IMR-90 (cell line): ENCODE results near the gene FAM193A. TPM values are rescaled to one million over a fixed set of nuclear protein-coding genes. Genes with fewer than 3 reads are reported as not detected.

Experiments
- ATAC-seq: fragments of 200-7000 bp; cut with Tn5 transposase; 2 replicates; pipeline ENCODE4 v1.9.1; 2020; ENCODE audit warnings: low read depth, mild to moderate bottlenecking, moderate library complexity
- BruUV-seq: library from RNA; stranded (reverse); fragments of 400-500 nt; replicated peaks from 2 replicates; lab custom pipeline; 2021; lab: Mats Ljungman, UMichigan
- CTCF ChIA-PET: fragments of 300-600 bp; formaldehyde crosslinking; extraction: SDS; loops from one replicate; lab custom pipeline; 2021; ENCODE audit warnings: antibody characterized with exemption; lab: Yijun Ruan, JAX
- POLR2A ChIA-PET: fragments of 300-600 bp; sonication (Branson Sonifier 250); formaldehyde crosslinking; loops from one replicate; lab custom pipeline; 2022; ENCODE audit warnings: antibody characterized with exemption; ENCODE audit not compliant: unreplicated experiment; lab: Charles Lee
- DNase-seq: peaks from one replicate; pipeline ENCODE4 v3.0.0; 2013
- H2AFZ ChIP-seq: replicated peaks from 2 replicates; pipeline ENCODE3; 2013; ENCODE audit warnings: low read length, mild to moderate bottlenecking; ENCODE audit not compliant: poor library complexity
- H2AK5ac ChIP-seq: 2 replicates; pipeline ENCODE4 v1.6.1; 2013; ENCODE audit warnings: low read depth, low read length, inconsistent platforms
- H2AK9ac ChIP-seq: replicated peaks from 2 replicates; pipeline ENCODE3; 2013; ENCODE audit warnings: mild to moderate bottlenecking, low read depth, low read length, moderate library complexity; ENCODE audit not compliant: poor library complexity
- H2BK120ac ChIP-seq: 2 replicates; pipeline ENCODE4 v1.6.1; 2013; ENCODE audit warnings: low read depth, low read length, inconsistent platforms
- H2BK15ac ChIP-seq: 3 replicates; pipeline ENCODE4 v1.6.1; 2013; ENCODE audit warnings: low read depth, low read length, inconsistent platforms
- H2BK20ac ChIP-seq: 2 replicates; pipeline ENCODE4 v1.6.1; 2013; ENCODE audit warnings: low read depth, mild to moderate bottlenecking, inconsistent platforms, low read length, moderate library complexity
- H2BK5ac ChIP-seq: 2 replicates; pipeline ENCODE4 v1.6.1; 2013; ENCODE audit warnings: mild to moderate bottlenecking, low read depth, low read length, inconsistent platforms; ENCODE audit not compliant: poor library complexity, severe bottlenecking
- H3K14ac ChIP-seq: replicated peaks from 2 replicates; pipeline ENCODE4 v1.6.1; 2013; ENCODE audit warnings: low read depth, low read length, inconsistent platforms
- H3K18ac ChIP-seq: 2 replicates; pipeline ENCODE4 v1.6.1; 2013; ENCODE audit warnings: low read depth, low read length, control low read depth
- H3K23ac ChIP-seq: 2 replicates; pipeline ENCODE4 v1.6.1; 2013; ENCODE audit warnings: low read depth, low read length, inconsistent platforms
- H3K27ac ChIP-seq: 2 replicates; pipeline ENCODE4 v1.5.1; 2013; ENCODE audit warnings: mild to moderate bottlenecking, control low read depth, low read length; ENCODE audit not compliant: insufficient read depth
- H3K27me3 ChIP-seq: 2 replicates; pipeline ENCODE4 v1.6.1; 2013; ENCODE audit warnings: low read length; ENCODE audit not compliant: control insufficient read depth, insufficient read depth
- H3K36me3 ChIP-seq: 2 replicates; pipeline ENCODE4 v1.6.1; 2013; ENCODE audit warnings: low read length, mixed read lengths; ENCODE audit not compliant: control insufficient read depth, insufficient read depth
- H3K4ac ChIP-seq: 2 replicates; pipeline ENCODE4 v1.6.1; 2013; ENCODE audit warnings: low read depth, low read length, inconsistent platforms
- H3K4me1 ChIP-seq: 2 replicates; pipeline ENCODE4 v1.6.1; 2013; ENCODE audit warnings: low read length, mixed read lengths; ENCODE audit not compliant: control insufficient read depth, insufficient read depth
- H3K4me2 ChIP-seq: 2 replicates; pipeline ENCODE4 v1.6.1; 2013; ENCODE audit warnings: low read depth, mild to moderate bottlenecking, control low read depth, low read length, moderate library complexity
- H3K4me3 ChIP-seq: 2 replicates; pipeline ENCODE4 v1.5.1; 2013; ENCODE audit warnings: low read depth, mild to moderate bottlenecking, control low read depth, low read length, moderate library complexity; ENCODE audit not compliant: insufficient read depth
- H3K56ac ChIP-seq: 2 replicates; pipeline ENCODE4 v1.6.1; 2013; ENCODE audit warnings: low read length, inconsistent platforms; ENCODE audit not compliant: insufficient read depth; ENCODE audit errors: extremely low read depth
- H3K79me1 ChIP-seq, 2 experiments: 2 replicates each; pipeline ENCODE4 v1.6.1; 2013; ENCODE audit warnings: low read length in 2 of 2, inconsistent platforms in 1 of 2, low read depth in 1 of 2
- H3K9ac ChIP-seq: 2 replicates; pipeline ENCODE4 v1.6.1; 2013; ENCODE audit warnings: low read depth, low read length, control low read depth
- H3K9me1 ChIP-seq: 2 replicates; pipeline ENCODE4 v1.6.1; 2013; ENCODE audit warnings: low read length, inconsistent platforms; ENCODE audit not compliant: insufficient read depth
- H3K9me3 ChIP-seq: 2 replicates; pipeline ENCODE4 v1.6.1; 2013; ENCODE audit warnings: low read length; ENCODE audit not compliant: control insufficient read depth, insufficient read depth
- H4K20me1 ChIP-seq: 2 replicates; pipeline ENCODE4 v1.6.1; 2013; ENCODE audit warnings: low read length, inconsistent platforms; ENCODE audit not compliant: insufficient read depth
- H4K5ac ChIP-seq: 2 replicates; pipeline ENCODE4 v1.6.1; 2013; ENCODE audit warnings: mild to moderate bottlenecking, low read depth, low read length, control low read depth
- H4K8ac ChIP-seq, 2 experiments: 2 replicates each; pipeline ENCODE4 v1.6.1; 2013; ENCODE audit warnings: low read depth in 2 of 2, low read length in 2 of 2, control low read depth in 1 of 2, inconsistent platforms in 1 of 2
- H4K91ac ChIP-seq: 2 replicates; pipeline ENCODE4 v1.6.1; 2013; ENCODE audit warnings: low read depth, low read length, inconsistent platforms; ENCODE audit not compliant: insufficient read depth
- USF2 ChIP-seq: fragments of 150-350 bp; IDR thresholded peaks from 2 replicates; pipeline ENCODE4 v1.6.1; 2017; ENCODE audit warnings: mild to moderate bottlenecking, antibody characterized with exemption, low read length, low read depth
- whole genome bisulfite sequencing, 2 experiments: methylation state at CpG; one replicate each; pipeline versions ENCODE4 v1.1.5 to v1.1.7; 2013; ENCODE audit warnings: missing lambda C conversion rate in 2 of 2; ENCODE audit not compliant: insufficient read length in 1 of 2; ENCODE audit errors: extremely low coverage in 2 of 2; 5-methylcytosine and 5-hydroxymethylcytosine counted together
- dilution Hi-C: fragments of 300-500 bp; cut with HindIII; formaldehyde crosslinking; loops from one replicate; pipeline ENCODE4 v1.14.3; 2018; ENCODE audit warnings: low sequenced_read_pairs; ENCODE audit not compliant: unreplicated experiment
- in situ Hi-C: fragments of 300-500 bp; cut with MboI; formaldehyde crosslinking; loops from 3 replicates; pipeline ENCODE4 v1.14.3; 2019; ENCODE audit warnings: low sequenced_read_pairs, inconsistent platforms, mixed read lengths
- intact Hi-C: fragments of 100-400 bp; cut with micrococcal nuclease; formaldehyde crosslinking; loops from 2 replicates; pipeline ENCODE4 v1.10.0; 2022
- polyA plus RNA-seq, 3 experiments: library from polyadenylated mRNA; depleted of rRNA; stranded (reverse); fragments of >200 nt; gene quantifications; 2 replicates each; pipeline ENCODE4 v1.2.3, GENCODE V29; 2012; ENCODE audit warnings: low replicate concordance in 1 of 3
- total RNA-seq: library from RNA; depleted of rRNA; stranded (reverse); fragments of >200 nt; gene quantifications from 2 replicates; pipeline ENCODE4 v1.2.3, GENCODE V29; 2012

The FAM193A gene
- total and polyA plus RNA-seq, 2 of the 4 experiments (the other 2 are of a cell fraction) = 6.8 to 11.0 TPM

GRCh38 chr4:2552806-2553205 is 16.4 kb downstream of the FAM193A start:
- ChIA-PET CTCF (no interaction called here), POLR2A (no interaction called here)
- Histone ChIP-seq H2BK120ac (no peak overlapping the region), H2BK15ac (no peak overlapping the region), H3K4me3 (no peak overlapping the region), H3K36me3 (no peaks in the 10 kb centered on the region), H2AFZ (no peak overlapping the region), H2BK5ac (no peak overlapping the region), H2BK20ac (no peak overlapping the region), H3K4ac (no peak overlapping the region), H3K9me3 (no peaks in the 10 kb centered on the region), H3K9ac (no peak overlapping the region), H2AK9ac (no peak overlapping the region), H3K56ac (no peak overlapping the region), H3K79me1 (peaks cover 0 to 41% of the 10 kb centered on the region in 2 experiments; a peak in 2 of 4 replicates), H4K8ac (no peak overlapping the region), H4K91ac (no peak overlapping the region), H3K4me2 (no peak overlapping the region), H3K23ac (no peak overlapping the region), H3K18ac (no peak overlapping the region), H2AK5ac (no peak overlapping the region), H3K27me3 (no peaks in the 10 kb centered on the region), H3K14ac (no peak overlapping the region), H3K9me1 (peaks cover 7% of the 10 kb centered on the region; the same call in 1 of the 2 replicates), H3K27ac (no peak overlapping the region), H3K4me1 (no peaks in the 10 kb centered on the region), H4K5ac (no peak overlapping the region), H4K20me1 (peaks cover 90% of the 10 kb centered on the region)
- in situ Hi-C loops (no loop called here), intact Hi-C loops (no loop called here), dilution Hi-C loops (no loop called here)
- DNase-seq = no peak
- no TSS peak for BruUV-seq
- ATAC-seq = no peak
- TF ChIP-seq USF2 = no peak
- WGBS, 2 experiments = no CpG with 5 or more reads among the region's 11 CpGs
